Stimulated activated CD8-positive, alpha-beta memory T cell treated with anti-CD3 and anti-CD28 coated beads, Interleukin-2, amount 100 ng/mL, for 1 hour (primary cell): ENCODE results near the gene ADAMTS16.

Experiments used
- DNase-seq, 2 donors: peaks; one replicate each; pipeline ENCODE4 v3.0.0-alpha.2; 2020; ENCODE audit warnings: low read depth in 2 of 2

The ADAMTS16 gene

GRCh38 chr5:5315068-5315980 is 175.2 kb downstream of the ADAMTS16 start:
- no peak for DNase-seq

GRCh38 chr5:5316334-5316733 is 176.2 kb downstream of the ADAMTS16 start:
- DNase-seq, result no peak

- no peak for DNase-seq
These were observed 177.8 kb downstream of the ADAMTS16 start for GRCh38 chr5:5317976-5318375.

GRCh38 chr5:5318426-5319190 is 178.5 kb downstream of the ADAMTS16 start:
- no peak for DNase-seq

GRCh38 chr5:5320062-5320805 is 180.1 kb downstream of the ADAMTS16 start:
- no peak for DNase-seq

GRCh38 chr5:5321137-5321536 is 181.0 kb downstream of the ADAMTS16 start:
- no peak for DNase-seq

- DNase-seq, result no peak
These were observed 183.4 kb downstream of the ADAMTS16 start for GRCh38 chr5:5323551-5323950.

GRCh38 chr5:5326115-5326758 is 186.1 kb downstream of the ADAMTS16 start:
- DNase-seq, result no peak

- no peak for DNase-seq
These were observed 187.0 kb downstream of the ADAMTS16 start for GRCh38 chr5:5327126-5327525.

GRCh38 chr5:5330728-5331452 is 190.8 kb downstream of the ADAMTS16 start:
- DNase-seq, result no peak

- no peak for DNase-seq
These were observed 191.7 kb downstream of the ADAMTS16 start for GRCh38 chr5:5331848-5332247.

- DNase-seq, result no peak
These were observed 192.2 kb downstream of the ADAMTS16 start for GRCh38 chr5:5332287-5332686.

GRCh38 chr5:5335107-5335506 is 195.0 kb downstream of the ADAMTS16 start:
- no peak for DNase-seq

GRCh38 chr5:5335700-5336264 is 195.7 kb downstream of the ADAMTS16 start:
- no peak for DNase-seq

GRCh38 chr5:5339257-5339656 is 199.1 kb downstream of the ADAMTS16 start:
- DNase-seq, result no peak

- DNase-seq, result no peak
These were observed 200.1 kb downstream of the ADAMTS16 start for GRCh38 chr5:5340206-5340729.

GRCh38 chr5:5341531-5342292 is 201.6 kb downstream of the ADAMTS16 start:
- DNase-seq, result no peak

GRCh38 chr5:5342784-5343183 is 202.7 kb downstream of the ADAMTS16 start:
- DNase-seq, result no peak

GRCh38 chr5:5343568-5343967 is 203.4 kb downstream of the ADAMTS16 start:
- no peak for DNase-seq
